Measurements from ENCODE around the gene CAPZA1.
A peak's percentile ranks its signal among the peaks of the same experiment; 100 is the strongest.

The CAPZA1 gene

DNA sequence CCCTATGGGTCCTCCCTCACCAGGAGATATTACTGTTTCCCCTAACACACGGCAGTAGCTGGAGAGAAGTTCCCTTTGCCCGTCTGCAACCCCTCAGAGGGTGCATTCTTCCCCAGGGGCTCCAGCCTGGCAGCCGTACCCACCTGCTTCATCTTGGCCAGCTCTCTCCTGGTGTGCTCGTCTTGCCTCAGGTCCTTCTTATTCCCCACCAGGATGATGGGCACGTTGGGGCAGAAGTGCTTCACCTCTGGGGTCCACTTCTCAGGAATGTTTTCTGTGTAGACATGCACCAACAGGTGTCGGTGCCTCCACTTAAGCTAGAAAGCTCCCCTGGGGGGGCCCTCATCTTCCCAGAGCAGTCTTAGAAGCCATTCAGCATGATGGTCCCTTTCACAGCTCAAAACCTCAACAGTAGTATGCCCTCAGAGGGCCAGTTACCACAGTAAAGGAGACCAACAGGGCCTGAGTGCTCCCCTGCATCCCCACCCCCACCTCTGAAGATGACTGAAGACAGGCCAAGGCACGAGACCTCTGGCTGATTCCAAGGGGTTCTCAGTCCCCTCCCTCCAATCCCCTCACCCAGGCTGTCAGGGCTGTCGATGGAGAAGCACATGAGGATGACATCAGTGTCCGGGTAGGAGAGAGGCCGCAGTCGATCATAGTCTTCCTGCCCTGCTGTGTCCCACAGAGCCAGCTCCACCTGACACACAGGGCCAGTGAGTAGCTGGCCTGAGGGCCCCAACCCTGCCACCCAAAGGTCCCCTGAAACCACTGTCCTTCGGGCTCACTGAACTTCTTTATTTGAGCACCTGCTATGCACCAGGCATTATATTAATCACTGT, 83.0 kb downstream of the CAPZA1 start:
- DNase-seq: no peak

DNA sequence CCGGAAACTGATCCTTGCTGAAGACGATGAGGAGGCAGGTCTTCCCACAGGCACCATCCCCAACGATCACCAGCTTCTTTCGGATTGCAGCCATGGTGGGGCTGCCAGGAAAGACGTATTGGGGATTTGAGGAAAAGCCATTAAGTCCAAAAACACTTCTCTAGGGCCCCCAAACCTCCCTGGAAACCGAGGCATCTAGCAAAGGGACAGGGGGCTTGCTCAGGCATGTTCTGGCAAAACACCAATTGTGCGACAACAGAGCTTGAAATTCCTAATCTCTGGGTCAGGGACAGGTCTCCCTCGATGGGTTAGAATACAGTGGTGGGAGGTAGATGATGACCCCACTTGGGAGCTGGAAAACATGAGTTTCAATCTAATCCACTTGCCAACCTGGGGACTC, 84.1 kb downstream of the CAPZA1 start:
- DNase-seq: no peak

- peak; percentile 45 for DNase-seq
Measured at GRCh38 chr1:112704391-112704933, 84.8 kb downstream of the CAPZA1 start.

DNA sequence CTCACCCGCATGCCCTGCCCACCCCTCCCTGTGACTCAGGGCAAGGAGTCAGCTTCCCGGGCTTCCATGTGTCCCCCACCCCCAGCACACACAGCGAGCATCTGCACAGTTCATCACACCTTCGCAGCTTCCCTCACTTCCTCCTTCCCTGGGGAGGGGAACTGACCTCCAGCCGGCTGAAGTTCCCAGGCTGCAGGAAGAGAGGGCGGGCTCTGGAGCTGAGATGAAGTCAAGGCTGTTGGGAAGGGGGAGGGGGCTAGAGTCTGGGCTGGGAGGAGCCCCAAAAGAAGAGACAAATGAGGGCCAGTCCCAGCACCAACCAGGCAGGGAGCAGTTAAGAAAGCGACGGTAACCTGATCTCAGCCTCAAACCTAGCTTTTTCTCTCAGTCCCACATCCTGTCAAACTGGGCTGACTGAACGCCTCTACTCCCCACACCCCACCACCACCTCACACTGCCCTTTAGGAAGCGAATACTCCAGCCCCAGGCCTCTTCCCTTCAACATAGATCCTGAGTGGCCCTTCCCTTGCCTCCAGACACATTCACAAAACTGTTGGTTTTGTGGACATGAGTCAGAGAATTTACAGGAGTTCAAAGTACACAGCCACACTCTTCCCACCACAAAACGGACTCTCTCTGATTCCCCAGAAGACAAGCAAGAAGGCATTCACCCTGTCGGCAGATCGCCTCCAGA, 85.4 kb downstream of the CAPZA1 start:
- DNase-seq: peak; percentile 70

GRCh38 chr1:112706505-112707220, 87.0 kb downstream of the CAPZA1 start, which contains the start of gene RHOC:
Gene RHOC, minus strand, starts transcription at chr1:112707127. Its CDS starts 3,328 bp downstream, at chr1:112703799.
- peak; percentile 59 for DNase-seq

- peak; percentile 81 for DNase-seq
Measured at GRCh38 chr1:112707221-112708001, 87.8 kb downstream of the CAPZA1 start.

DNA sequence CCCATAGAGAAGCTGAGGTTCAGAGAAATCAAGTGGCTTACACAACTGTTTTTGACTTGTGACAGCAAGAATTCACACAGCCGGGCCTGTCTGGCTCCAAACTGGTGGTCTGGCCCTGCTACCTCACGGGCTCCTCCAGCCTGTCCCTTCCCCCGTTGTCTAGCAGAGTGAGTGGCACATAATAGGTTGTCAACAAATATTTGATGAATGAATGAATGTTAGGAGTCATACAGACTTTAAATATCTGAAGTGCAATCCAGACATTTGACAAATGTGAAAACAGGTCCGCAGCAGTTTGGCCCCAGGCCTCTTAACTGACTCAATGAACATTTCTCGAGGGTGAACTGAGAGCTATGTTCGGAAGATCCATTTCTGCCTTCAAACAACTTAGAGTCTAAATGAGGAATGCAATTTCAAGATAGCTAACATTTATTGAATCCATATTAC, 88.4 kb downstream of the CAPZA1 start:
- DNase-seq: no peak

- DNase-seq: no peak
Measured at GRCh38 chr1:112708489-112708888, 88.9 kb downstream of the CAPZA1 start.

DNA sequence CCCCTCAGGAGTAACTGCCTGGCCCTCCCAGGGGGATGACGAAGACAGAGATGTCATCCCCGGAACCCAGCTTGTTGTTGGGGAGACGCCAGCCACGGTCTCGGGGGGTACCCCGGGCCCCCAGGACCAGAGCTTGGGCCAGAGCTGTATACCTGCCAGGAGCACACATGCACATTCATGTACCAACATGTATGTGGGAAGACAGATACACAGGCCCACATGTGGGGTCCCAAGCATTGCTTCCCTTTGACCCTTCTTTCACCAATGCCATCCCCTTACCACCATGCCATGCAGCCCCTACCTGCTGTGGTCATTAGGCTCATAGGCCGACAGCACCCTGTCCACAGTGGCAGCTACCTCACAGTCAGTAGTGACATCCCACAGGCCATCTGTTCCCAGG, 90.5 kb downstream of the CAPZA1 start:
- DNase-seq: no peak

DNA sequence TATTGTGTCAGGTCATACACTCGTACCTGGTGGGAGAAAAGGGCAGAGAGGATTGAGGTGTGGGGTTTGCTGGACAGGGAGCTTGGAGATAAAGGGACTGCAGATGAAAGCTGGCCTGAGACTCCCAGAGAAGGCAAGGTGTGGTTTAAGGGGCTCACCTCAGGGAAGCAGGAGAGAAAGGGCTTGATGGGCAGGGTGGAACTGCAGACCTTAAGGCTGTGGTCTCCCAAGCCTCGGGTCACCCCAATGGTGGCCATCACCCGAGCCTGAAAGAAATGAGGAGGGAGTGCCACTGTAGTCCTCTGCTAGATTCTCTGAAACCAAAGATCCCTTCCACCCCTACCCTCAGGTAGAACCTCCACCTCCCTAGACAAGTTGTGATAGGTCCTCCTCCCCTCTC, 91.0 kb downstream of the CAPZA1 start:
- no peak for DNase-seq

DNA sequence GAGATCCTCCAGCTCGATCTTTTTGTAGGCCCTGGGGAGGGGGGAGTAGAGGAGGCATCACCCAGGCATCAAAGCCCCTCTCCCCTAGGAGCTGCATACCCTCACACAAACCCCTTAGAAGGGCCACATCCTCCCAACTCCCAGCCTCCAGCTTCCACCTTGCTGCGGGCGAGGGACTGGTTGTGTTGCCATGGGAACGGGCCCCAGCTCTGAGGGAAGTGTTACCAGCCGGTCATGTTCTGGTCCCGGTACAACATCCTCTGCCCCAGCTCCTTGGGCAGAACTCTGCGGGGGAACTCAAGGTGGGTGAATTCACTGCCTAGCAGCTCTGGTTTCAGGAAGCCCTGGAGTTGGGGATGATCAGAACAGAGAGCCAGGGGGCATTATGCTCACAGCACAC, 91.4 kb downstream of the CAPZA1 start:
- DNase-seq: no peak

GRCh38 chr1:112711670-112712069, 92.0 kb downstream of the CAPZA1 start:
- no peak for DNase-seq

- no peak for DNase-seq
Measured at GRCh38 chr1:112712191-112712590, 92.6 kb downstream of the CAPZA1 start.

DNA sequence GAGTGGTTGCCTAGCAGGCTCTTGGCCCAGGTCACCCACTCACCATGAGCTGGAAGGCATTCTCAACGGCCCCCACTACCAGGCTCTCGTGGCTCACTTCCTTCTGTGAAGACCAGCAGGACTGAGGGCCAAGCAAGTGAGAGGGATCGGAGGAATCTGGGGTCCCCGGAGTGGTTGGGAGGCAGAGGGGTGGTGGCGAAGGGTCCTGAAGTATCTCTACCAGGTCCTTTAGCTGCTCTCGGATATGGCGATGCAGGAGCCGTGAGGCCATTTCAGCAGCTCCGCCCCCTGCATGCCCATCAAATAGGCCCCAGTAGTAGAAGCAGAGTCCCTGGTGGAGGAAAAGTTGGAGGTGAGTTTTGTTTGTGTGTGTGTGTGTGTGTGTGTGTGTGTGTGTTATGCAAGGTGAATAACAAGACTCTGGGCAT, 93.1 kb downstream of the CAPZA1 start:
- DNase-seq: no peak

DNA sequence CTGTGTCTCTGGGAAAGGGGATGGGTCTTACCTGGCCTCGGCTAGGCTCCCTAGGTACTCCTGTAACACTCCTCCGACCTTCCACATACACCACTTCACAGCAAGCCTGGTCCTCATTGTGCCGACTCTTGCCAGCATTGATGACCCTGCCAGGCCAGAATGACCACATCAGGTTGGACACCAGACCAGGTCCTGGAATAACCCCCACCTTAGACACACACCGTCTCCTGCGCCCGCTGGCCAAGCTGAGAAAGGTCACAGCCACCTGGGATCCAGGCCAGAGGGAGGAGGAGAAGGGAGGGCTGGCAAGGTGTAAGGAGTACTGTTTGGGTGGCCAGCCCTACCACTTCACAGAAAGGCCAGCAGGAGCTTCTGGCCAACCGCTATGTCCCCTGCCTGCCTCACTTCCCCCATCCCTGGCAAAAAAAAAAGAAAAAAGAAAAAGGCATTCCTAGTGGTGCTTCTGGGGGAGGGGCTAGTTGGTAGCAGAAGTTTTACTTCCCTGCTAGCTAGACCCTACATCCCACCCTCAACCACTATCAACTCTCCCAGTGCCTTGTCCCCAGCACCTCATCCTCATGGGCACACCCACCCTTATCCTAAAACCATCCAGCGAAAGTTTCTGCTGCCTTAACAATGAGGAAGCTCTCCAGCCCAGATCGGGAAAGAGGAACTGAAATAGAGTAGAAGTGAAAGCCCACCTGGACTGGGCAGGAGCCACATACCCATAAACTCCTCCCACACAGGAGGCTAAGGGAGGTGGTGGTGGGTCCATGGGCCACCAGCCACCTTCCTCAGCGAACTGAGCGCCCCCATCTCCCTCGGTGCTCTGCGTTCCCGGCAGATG, 94.1 kb downstream of the CAPZA1 start:
- DNase-seq: no peak

DNA sequence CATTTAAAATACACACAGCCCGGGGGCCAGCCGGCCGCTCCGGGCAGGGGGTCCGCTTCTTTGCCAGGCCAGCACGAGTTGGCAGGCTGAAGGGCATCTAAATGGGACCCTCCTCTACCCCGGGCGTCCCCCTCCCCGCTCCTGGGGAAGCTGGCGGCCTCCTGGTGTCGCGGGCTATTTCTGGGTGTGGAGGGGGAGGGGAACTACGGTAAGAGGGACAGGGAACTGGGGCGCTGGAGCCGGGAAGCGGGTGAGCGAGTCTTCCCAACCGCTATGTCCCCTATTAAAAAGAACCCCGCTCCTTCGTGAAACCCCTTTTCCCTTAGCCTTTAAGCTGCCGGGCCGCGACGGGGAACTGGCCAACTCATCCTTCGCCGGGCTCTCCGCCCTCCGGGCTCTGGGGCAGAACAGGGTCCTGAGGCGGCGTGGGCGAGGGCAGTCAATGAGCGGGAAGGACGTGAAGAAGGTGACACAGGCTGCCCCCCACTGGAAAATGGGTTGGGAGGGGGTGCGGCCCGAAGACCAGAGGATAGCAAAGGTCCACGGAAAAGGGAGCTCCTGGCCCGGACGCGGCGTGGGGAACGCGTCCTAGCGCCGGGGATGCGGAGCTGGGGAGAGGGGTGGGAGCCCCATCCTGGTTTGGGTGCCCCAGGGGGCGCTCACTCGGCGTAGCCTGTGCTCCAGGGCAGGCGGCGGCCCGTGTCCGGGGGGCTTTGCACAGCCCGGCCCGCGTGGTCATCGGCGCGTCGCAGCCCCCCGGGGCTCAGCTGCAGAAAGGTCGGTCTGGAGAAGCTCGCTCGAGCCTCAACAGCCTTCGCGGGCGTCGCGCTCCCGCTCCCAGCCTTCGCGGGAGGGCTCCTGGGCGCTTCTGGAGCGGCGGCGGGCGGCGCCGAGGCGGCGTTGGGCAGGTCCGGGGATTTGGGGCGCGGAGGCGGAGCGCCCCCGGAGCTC, 95.0 kb downstream of the CAPZA1 start:
- peak; percentile 35 for DNase-seq

- peak; percentile 97 for DNase-seq
Measured at GRCh38 chr1:112715264-112716053, 95.8 kb downstream of the CAPZA1 start, which contains the start of gene PPM1J. Gene PPM1J, minus strand, starts transcription at chr1:112715332. Its CDS starts 31 bp downstream, at chr1:112715301.

- peak; percentile 87 for DNase-seq
Measured at GRCh38 chr1:112716133-112716720, 96.6 kb downstream of the CAPZA1 start.

Measured in stimulated activated CD4-positive, alpha-beta T cell treated with anti-CD3 and anti-CD28 coated beads, Interleukin-15, amount 100 ng/mL, for 24 hours (primary cell).